ENCODE data around the gene LBR. TPM values are rescaled to one million over a fixed set of nuclear protein-coding genes. Genes with fewer than 3 reads are reported as not detected.

LBR gene
- total and polyA plus RNA-seq, 2 experiments from 2014 or later, result 50.6 to 91.3 TPM

DNA sequence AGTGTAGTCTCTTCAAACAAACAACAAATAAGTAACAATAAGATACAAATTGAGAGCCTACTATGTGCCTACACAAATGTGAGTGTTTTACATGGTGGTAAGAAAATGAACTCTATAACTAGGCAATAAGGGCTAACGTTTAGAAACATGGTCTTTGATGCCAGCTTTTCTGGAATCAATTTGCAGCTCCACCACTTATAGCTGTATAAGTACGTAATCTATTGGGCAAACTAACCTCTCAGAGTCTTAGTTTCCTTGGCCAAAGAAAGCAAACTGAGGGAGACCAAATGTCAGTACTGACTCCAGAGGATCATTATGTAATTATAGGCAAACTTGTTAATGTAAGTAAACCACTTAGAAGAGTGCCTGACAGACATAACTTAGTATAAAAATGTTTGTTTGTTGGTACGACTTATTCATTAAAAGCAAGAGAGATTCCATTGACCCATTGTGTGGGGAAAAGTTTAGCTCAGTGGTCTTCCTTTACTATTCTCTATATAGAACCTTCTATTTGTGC, 59.7 kb downstream of the LBR start:
- H4K20me1 ChIP-seq (replicated peaks; ENCODE audit: insufficient read depth), result no peaks in the 10 kb centered on the region
- peaks cover 15% of the 10 kb centered on the region for H3K27me3 Mint-ChIP-seq (ENCODE audit: insufficient read depth, low read depth, poor library complexity)
- no peaks in the 10 kb centered on the region for H3K36me3 Mint-ChIP-seq (ENCODE audit: low read depth)
- H3K27me3 ChIP-seq (ENCODE audit: insufficient read depth), result peaks cover 56% of the 10 kb centered on the region
- no peaks in the 10 kb centered on the region for H3F3A ChIP-seq (replicated peaks; ENCODE audit: low read depth)
- H3K9me3 Mint-ChIP-seq, result no peaks in the 10 kb centered on the region
- DNase-seq (ENCODE audit: low spot score) (no peak), ATAC-seq (no peak)
- no peak overlapping the region for H2AFZ ChIP-seq
- TF ChIP-seq JUNB (IDR thresholded peaks at IDR 0.05; ENCODE audit: unreplicated experiment) (no peak), ZNF114 (CRISPR knock-in tag; IDR thresholded peaks at IDR 0.05) (no peak), STAT1 (IDR thresholded peaks at IDR 0.05; ENCODE audit: unreplicated experiment) (no peak), ZNF331 (CRISPR knock-in tag; IDR thresholded peaks at IDR 0.05; ENCODE audit: low read depth) (no peak), NANOG (IDR thresholded peaks at IDR 0.05; ENCODE audit: borderline replicate concordance) (no peak), EZH2phosphoT487 (IDR thresholded peaks at IDR 0.05; ENCODE audit: unreplicated experiment) (no peak), EZH2 (IDR thresholded peaks at IDR 0.05; ENCODE audit: low read depth, unreplicated experiment) (no peak), POLR2AphosphoS5 (IDR thresholded peaks at IDR 0.05; ENCODE audit: low read depth) (no peak), CREB1 (CRISPR knock-in tag; IDR thresholded peaks at IDR 0.05; ENCODE audit: low read depth) (no peak)
- TF ChIP-seq, protein P1, sequence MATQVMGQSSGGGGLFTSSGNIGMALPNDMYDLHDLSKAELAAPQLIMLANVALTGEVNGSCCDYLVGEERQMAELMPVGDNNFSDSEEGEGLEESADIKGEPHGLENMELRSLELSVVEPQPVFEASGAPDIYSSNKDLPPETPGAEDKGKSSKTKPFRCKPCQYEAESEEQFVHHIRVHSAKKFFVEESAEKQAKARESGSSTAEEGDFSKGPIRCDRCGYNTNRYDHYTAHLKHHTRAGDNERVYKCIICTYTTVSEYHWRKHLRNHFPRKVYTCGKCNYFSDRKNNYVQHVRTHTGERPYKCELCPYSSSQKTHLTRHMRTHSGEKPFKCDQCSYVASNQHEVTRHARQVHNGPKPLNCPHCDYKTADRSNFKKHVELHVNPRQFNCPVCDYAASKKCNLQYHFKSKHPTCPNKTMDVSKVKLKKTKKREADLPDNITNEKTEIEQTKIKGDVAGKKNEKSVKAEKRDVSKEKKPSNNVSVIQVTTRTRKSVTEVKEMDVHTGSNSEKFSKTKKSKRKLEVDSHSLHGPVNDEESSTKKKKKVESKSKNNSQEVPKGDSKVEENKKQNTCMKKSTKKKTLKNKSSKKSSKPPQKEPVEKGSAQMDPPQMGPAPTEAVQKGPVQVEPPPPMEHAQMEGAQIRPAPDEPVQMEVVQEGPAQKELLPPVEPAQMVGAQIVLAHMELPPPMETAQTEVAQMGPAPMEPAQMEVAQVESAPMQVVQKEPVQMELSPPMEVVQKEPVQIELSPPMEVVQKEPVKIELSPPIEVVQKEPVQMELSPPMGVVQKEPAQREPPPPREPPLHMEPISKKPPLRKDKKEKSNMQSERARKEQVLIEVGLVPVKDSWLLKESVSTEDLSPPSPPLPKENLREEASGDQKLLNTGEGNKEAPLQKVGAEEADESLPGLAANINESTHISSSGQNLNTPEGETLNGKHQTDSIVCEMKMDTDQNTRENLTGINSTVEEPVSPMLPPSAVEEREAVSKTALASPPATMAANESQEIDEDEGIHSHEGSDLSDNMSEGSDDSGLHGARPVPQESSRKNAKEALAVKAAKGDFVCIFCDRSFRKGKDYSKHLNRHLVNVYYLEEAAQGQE (IDR thresholded peaks at IDR 0.05; ENCODE audit: unreplicated experiment), result no peak
- TF ChIP-seq, protein P2, sequence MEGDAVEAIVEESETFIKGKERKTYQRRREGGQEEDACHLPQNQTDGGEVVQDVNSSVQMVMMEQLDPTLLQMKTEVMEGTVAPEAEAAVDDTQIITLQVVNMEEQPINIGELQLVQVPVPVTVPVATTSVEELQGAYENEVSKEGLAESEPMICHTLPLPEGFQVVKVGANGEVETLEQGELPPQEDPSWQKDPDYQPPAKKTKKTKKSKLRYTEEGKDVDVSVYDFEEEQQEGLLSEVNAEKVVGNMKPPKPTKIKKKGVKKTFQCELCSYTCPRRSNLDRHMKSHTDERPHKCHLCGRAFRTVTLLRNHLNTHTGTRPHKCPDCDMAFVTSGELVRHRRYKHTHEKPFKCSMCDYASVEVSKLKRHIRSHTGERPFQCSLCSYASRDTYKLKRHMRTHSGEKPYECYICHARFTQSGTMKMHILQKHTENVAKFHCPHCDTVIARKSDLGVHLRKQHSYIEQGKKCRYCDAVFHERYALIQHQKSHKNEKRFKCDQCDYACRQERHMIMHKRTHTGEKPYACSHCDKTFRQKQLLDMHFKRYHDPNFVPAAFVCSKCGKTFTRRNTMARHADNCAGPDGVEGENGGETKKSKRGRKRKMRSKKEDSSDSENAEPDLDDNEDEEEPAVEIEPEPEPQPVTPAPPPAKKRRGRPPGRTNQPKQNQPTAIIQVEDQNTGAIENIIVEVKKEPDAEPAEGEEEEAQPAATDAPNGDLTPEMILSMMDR (conservative IDR thresholded peaks at IDR 0.05; ENCODE audit: low read depth in 2 of 2), result no peak
- TF ChIP-seq, protein P3, sequence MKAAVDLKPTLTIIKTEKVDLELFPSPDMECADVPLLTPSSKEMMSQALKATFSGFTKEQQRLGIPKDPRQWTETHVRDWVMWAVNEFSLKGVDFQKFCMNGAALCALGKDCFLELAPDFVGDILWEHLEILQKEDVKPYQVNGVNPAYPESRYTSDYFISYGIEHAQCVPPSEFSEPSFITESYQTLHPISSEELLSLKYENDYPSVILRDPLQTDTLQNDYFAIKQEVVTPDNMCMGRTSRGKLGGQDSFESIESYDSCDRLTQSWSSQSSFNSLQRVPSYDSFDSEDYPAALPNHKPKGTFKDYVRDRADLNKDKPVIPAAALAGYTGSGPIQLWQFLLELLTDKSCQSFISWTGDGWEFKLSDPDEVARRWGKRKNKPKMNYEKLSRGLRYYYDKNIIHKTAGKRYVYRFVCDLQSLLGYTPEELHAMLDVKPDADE (IDR thresholded peaks at IDR 0.05), result no peak
- TF ChIP-seq, protein P4, sequence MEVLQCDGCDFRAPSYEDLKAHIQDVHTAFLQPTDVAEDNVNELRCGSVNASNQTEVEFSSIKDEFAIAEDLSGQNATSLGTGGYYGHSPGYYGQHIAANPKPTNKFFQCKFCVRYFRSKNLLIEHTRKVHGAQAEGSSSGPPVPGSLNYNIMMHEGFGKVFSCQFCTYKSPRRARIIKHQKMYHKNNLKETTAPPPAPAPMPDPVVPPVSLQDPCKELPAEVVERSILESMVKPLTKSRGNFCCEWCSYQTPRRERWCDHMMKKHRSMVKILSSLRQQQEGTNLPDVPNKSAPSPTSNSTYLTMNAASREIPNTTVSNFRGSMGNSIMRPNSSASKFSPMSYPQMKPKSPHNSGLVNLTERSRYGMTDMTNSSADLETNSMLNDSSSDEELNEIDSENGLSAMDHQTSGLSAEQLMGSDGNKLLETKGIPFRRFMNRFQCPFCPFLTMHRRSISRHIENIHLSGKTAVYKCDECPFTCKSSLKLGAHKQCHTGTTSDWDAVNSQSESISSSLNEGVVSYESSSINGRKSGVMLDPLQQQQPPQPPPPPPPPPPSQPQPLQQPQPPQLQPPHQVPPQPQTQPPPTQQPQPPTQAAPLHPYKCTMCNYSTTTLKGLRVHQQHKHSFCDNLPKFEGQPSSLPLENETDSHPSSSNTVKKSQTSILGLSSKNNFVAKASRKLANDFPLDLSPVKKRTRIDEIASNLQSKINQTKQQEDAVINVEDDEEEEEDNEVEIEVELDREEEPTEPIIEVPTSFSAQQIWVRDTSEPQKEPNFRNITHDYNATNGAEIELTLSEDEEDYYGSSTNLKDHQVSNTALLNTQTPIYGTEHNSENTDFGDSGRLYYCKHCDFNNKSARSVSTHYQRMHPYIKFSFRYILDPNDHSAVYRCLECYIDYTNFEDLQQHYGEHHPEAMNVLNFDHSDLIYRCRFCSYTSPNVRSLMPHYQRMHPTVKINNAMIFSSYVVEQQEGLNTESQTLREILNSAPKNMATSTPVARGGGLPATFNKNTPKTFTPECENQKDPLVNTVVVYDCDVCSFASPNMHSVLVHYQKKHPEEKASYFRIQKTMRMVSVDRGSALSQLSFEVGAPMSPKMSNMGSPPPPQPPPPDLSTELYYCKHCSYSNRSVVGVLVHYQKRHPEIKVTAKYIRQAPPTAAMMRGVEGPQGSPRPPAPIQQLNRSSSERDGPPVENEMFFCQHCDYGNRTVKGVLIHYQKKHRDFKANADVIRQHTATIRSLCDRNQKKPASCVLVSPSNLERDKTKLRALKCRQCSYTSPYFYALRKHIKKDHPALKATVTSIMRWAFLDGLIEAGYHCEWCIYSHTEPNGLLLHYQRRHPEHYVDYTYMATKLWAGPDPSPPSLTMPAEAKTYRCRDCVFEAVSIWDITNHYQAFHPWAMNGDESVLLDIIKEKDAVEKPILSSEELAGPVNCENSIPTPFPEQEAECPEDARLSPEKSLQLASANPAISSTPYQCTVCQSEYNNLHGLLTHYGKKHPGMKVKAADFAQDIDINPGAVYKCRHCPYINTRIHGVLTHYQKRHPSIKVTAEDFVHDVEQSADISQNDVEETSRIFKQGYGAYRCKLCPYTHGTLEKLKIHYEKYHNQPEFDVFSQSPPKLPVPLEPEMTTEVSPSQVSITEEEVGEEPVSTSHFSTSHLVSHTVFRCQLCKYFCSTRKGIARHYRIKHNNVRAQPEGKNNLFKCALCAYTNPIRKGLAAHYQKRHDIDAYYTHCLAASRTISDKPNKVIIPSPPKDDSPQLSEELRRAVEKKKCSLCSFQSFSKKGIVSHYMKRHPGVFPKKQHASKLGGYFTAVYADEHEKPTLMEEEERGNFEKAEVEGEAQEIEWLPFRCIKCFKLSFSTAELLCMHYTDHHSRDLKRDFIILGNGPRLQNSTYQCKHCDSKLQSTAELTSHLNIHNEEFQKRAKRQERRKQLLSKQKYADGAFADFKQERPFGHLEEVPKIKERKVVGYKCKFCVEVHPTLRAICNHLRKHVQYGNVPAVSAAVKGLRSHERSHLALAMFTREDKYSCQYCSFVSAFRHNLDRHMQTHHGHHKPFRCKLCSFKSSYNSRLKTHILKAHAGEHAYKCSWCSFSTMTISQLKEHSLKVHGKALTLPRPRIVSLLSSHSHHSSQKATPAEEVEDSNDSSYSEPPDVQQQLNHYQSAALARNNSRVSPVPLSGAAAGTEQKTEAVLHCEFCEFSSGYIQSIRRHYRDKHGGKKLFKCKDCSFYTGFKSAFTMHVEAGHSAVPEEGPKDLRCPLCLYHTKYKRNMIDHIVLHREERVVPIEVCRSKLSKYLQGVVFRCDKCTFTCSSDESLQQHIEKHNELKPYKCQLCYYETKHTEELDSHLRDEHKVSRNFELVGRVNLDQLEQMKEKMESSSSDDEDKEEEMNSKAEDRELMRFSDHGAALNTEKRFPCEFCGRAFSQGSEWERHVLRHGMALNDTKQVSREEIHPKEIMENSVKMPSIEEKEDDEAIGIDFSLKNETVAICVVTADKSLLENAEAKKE (CRISPR knock-in tag; IDR thresholded peaks at IDR 0.05), result no peak
- no peaks in the 10 kb centered on the region for H3K9me2 ChIP-seq (ENCODE audit: insufficient read depth)
- H3K4me2 ChIP-seq, result no peak overlapping the region
- no peak overlapping the region for H3K27ac ChIP-seq (ENCODE audit: low read depth)
- H3K79me2 ChIP-seq (replicated peaks; ENCODE audit: insufficient read depth), result no peaks in the 10 kb centered on the region
- no peaks in the 10 kb centered on the region for H3K4me1 ChIP-seq (ENCODE audit: insufficient read depth)
- no peak overlapping the region for H3K4me3 Mint-ChIP-seq
- H3K27ac Mint-ChIP-seq, result no peak overlapping the region
- H3K36me3 ChIP-seq (ENCODE audit: insufficient read depth), result no peaks in the 10 kb centered on the region
- H3K4me1 Mint-ChIP-seq, result no peaks in the 10 kb centered on the region
- no peak overlapping the region for H3K4me3 ChIP-seq

Measured in GM23338 (cell line).